ENCODE measurements around the gene SRL.

- TF ChIP-seq CTCF (IDR thresholded peaks at IDR 0.05; ENCODE audit: low read depth, low read length, poor library complexity, severe bottlenecking) (no peak), EZH2phosphoT487 (IDR thresholded peaks at IDR 0.05; ENCODE audit: borderline replicate concordance, low read length) (no peak)
Observed at GRCh38 chr16:4246777-4247459, 5.0 kb upstream of the SRL start.

Data from DOHH2 (cell line).